Glomerular visceral epithelial cell (primary cell): ENCODE data around the gene MAVS.
"Not testable (repeated sequence)": the region's sequence is repeated elsewhere in the genome, so short reads cannot be mapped to it uniquely, and the experiment has no call there.

Experiments used
- DNase-seq: peaks from one replicate; pipeline ENCODE4 v3.0.0-alpha.2; 2016; ENCODE audit errors: extremely low spot score

Gene MAVS

GRCh38 chr20:3815703-3816315 is 30.8 kb upstream of the MAVS start:
- DNase-seq, result no peak

- peak; percentile 88 for DNase-seq
Observed at GRCh38 chr20:3818155-3819151, 28.2 kb upstream of the MAVS start.

- DNase-seq, result no peak
Observed at GRCh38 chr20:3819411-3820047, 27.1 kb upstream of the MAVS start.

- DNase-seq, result peak; percentile 96
Observed at GRCh38 chr20:3820048-3820900, 26.4 kb upstream of the MAVS start, which contains the start of gene AP5S1. Gene AP5S1, plus strand, starts transcription at chr20:3820547. Its CDS starts 1,571 bp downstream, at chr20:3822118.

GRCh38 chr20:3820901-3821727 is 25.5 kb upstream of the MAVS start:
- no peak for DNase-seq

GRCh38 chr20:3821996-3822395 is 24.6 kb upstream of the MAVS start:
- no peak for DNase-seq

- no peak for DNase-seq
Observed at GRCh38 chr20:3823881-3824280, 22.8 kb upstream of the MAVS start.

GRCh38 chr20:3825526-3825925 is 21.1 kb upstream of the MAVS start:
- DNase-seq, result no peak

GRCh38 chr20:3826420-3826819 is 20.2 kb upstream of the MAVS start:
- DNase-seq, result no peak

GRCh38 chr20:3828798-3829197 is 17.8 kb upstream of the MAVS start:
- DNase-seq, result no peak

- not testable (repeated sequence) for DNase-seq
Observed at GRCh38 chr20:3829891-3830290, 16.7 kb upstream of the MAVS start.

GRCh38 chr20:3836132-3836531 is 10.5 kb upstream of the MAVS start:
- no peak for DNase-seq

- DNase-seq, result no peak
Observed at GRCh38 chr20:3839328-3839727, 7.3 kb upstream of the MAVS start.

- not testable (repeated sequence) for DNase-seq
Observed at GRCh38 chr20:3840201-3840600, 6.4 kb upstream of the MAVS start.

GRCh38 chr20:3842348-3842930 is 4.2 kb upstream of the MAVS start:
- DNase-seq, result no peak

- no peak for DNase-seq
Observed at GRCh38 chr20:3843490-3843889, 3.1 kb upstream of the MAVS start.

- not testable (repeated sequence) for DNase-seq
Observed at GRCh38 chr20:3843990-3844619, 2.5 kb upstream of the MAVS start.

- no peak for DNase-seq
Observed at GRCh38 chr20:3846378-3846739, 275 bp upstream of the MAVS start.

- no peak for DNase-seq
Observed at GRCh38 chr20:3847429-3847940, 851 bp downstream of the MAVS start.

GRCh38 chr20:3848565-3848964 is 1.9 kb downstream of the MAVS start:
- DNase-seq, result no peak
